Lung (tissue), 12 donors: ENCODE data around the gene PAX4. TPM values are rescaled to one million over a fixed set of nuclear protein-coding genes. Genes with fewer than 3 reads are reported as not detected.
A peak's percentile ranks its signal among the peaks of the same experiment; 100 is the strongest.

Experiments
- ATAC-seq: fragments of 200-7000 bp; cut with Tn5 transposase; one replicate; pipeline ENCODE4 v1.9.1; 2020; ENCODE audit warnings: moderate number of reproducible peaks; ENCODE audit not compliant: insufficient read depth, low FRiP score
- DNase-seq, 3 donors: peaks; one replicate each; pipeline ENCODE4 v3.0.0-alpha.2; 2013 to 2017
- H3K27ac ChIP-seq, 2 donors: one replicate each; pipeline ENCODE4 v1.5.1; 2013; ENCODE audit warnings: mild to moderate bottlenecking in 2 of 2, moderate library complexity in 2 of 2, control low read depth in 1 of 2, inconsistent platforms in 1 of 2, low read depth in 1 of 2, low read length in 1 of 2
- H3K27me3 ChIP-seq, 3 donors: one replicate each; pipeline ENCODE4 v1.5.1; 2013; ENCODE audit warnings: low read length in 2 of 3; ENCODE audit not compliant: control insufficient read depth in 3 of 3, insufficient read depth in 3 of 3
- H3K36me3 ChIP-seq, 4 donors: one replicate each; pipeline ENCODE4 v1.5.1; 2013; ENCODE audit warnings: low read length in 4 of 4, mild to moderate bottlenecking in 1 of 4, moderate library complexity in 1 of 4; ENCODE audit not compliant: control insufficient read depth in 4 of 4, insufficient read depth in 4 of 4
- H3K4me1 ChIP-seq, 5 donors: one replicate each; pipeline ENCODE4 v1.5.1; 2013; ENCODE audit warnings: low read length in 5 of 5, mild to moderate bottlenecking in 2 of 5, moderate library complexity in 1 of 5; ENCODE audit not compliant: control insufficient read depth in 5 of 5, insufficient read depth in 5 of 5
- H3K4me3 ChIP-seq: one replicate; pipeline ENCODE4 v1.5.1; 2013; ENCODE audit warnings: mild to moderate bottlenecking, control low read depth, moderate library complexity
- H3K9ac ChIP-seq, 2 donors: one replicate each; pipeline ENCODE4 v1.5.1; 2013; ENCODE audit warnings: low read length in 2 of 2, control low read depth in 1 of 2; ENCODE audit not compliant: insufficient read depth in 1 of 2
- H3K9me3 ChIP-seq, 4 donors: one replicate each; pipeline ENCODE4 v1.5.1; 2013; ENCODE audit warnings: low read length in 3 of 4, mild to moderate bottlenecking in 1 of 4, moderate library complexity in 1 of 4; ENCODE audit not compliant: control insufficient read depth in 4 of 4, insufficient read depth in 3 of 4
- CTCF ChIP-seq: IDR thresholded peaks from 2 replicates; pipeline ENCODE4 v1.5.1; 2012; ENCODE audit warnings: mild to moderate bottlenecking; ENCODE audit errors: control extremely low read depth, extremely low read depth
- WGBS, 2 donors: extraction: QIAGEN DNeasy Blood & Tissue Kit; methylation state at CpG; one replicate each; pipeline ENCODE4 v1.1.7; 2013; 5-methylcytosine and 5-hydroxymethylcytosine counted together
- polyA plus RNA-seq, 2 donors: library from polyadenylated mRNA; stranded (reverse); fragments of 200-250 nt; gene quantifications; one replicate each; pipeline ENCODE4 v1.2.1, GENCODE V29; 2013
- total RNA-seq, 2 donors: library from RNA; depleted of rRNA in 1 of 2; stranded (reverse); fragments of >200 nt in 1 of 2; gene quantifications; one replicate each; pipeline ENCODE4 v1.2.1, GENCODE V29; 2014 to 2021
- donor health status: control.
- donor health status: control.
- donor health status: Bipolar disorder and iron deficiency.
- donor health status: healthy.
- donor health status: DM: yes; HTN: yes; CAD: no.

PAX4 gene
- total and polyA plus RNA-seq, 4 donors = not detected

- no peaks in the 10 kb centered on the region for H3K36me3 ChIP-seq
- ATAC-seq (no peak), DNase-seq (no peak)
- H3K9me3 ChIP-seq = no peaks in the 10 kb centered on the region
- H3K9ac ChIP-seq = no peak overlapping the region
- H3K27me3 ChIP-seq = peaks cover 0 to 2% (median 0%) of the 10 kb centered on the region in 3 donors
- no peak for TF ChIP-seq CTCF
- no peaks in the 10 kb centered on the region for H3K4me1 ChIP-seq
- H3K27ac ChIP-seq = no peak overlapping the region
- no peak overlapping the region for H3K4me3 ChIP-seq
- WGBS, 2 donors = 78 to 93% methylated on average over 7 of the region's 7 CpGs
Observed at GRCh38 chr7:127632276-127632910, 14.5 kb upstream of the PAX4 start.

GRCh38 chr7:127629268-127629854, 11.4 kb upstream of the PAX4 start:
- no peak overlapping the region for H3K27ac ChIP-seq
- DNase-seq (no peak), ATAC-seq (peak; percentile 34)
- TF ChIP-seq CTCF = no peak
- 7 to 12% methylated on average over 5 of the region's 5 CpGs for WGBS, 2 donors
- no peaks in the 10 kb centered on the region for H3K9me3 ChIP-seq
- H3K4me3 ChIP-seq = no peak overlapping the region
- H3K9ac ChIP-seq = no peak overlapping the region
- H3K27me3 ChIP-seq = no peaks in the 10 kb centered on the region
- no peaks in the 10 kb centered on the region for H3K36me3 ChIP-seq
- no peaks in the 10 kb centered on the region for H3K4me1 ChIP-seq

GRCh38 chr7:127628445-127628844, 10.5 kb upstream of the PAX4 start:
- TF ChIP-seq CTCF = no peak
- no peak for ATAC-seq
- DNase-seq = no peak
- Histone ChIP-seq H3K4me1 (no peaks in the 10 kb centered on the region), H3K9ac (no peak overlapping the region), H3K27ac (no peak overlapping the region), H3K27me3 (no peaks in the 10 kb centered on the region), H3K4me3 (no peak overlapping the region), H3K9me3 (no peaks in the 10 kb centered on the region), H3K36me3 (no peaks in the 10 kb centered on the region)
- 67 to 78% methylated on average over 3 of the region's 3 CpGs for WGBS, 2 donors
